IMR-90 (cell line): ENCODE data around the gene AKAP3. TPM values are rescaled to one million over a fixed set of nuclear protein-coding genes. Genes with fewer than 3 reads are reported as not detected.

Source experiments
- ATAC-seq: fragments of 200-7000 bp; cut with Tn5 transposase; 2 replicates; pipeline ENCODE4 v1.9.1; 2020; ENCODE audit warnings: low read depth, mild to moderate bottlenecking, moderate library complexity
- BruUV-seq: library from RNA; stranded (reverse); fragments of 400-500 nt; replicated peaks from 2 replicates; lab custom pipeline; 2021; lab: Mats Ljungman, UMichigan
- CTCF ChIA-PET: fragments of 300-600 bp; formaldehyde crosslinking; extraction: SDS; loops from one replicate; lab custom pipeline; 2021; ENCODE audit warnings: antibody characterized with exemption; lab: Yijun Ruan, JAX
- POLR2A ChIA-PET: fragments of 300-600 bp; sonication (Branson Sonifier 250); formaldehyde crosslinking; loops from one replicate; lab custom pipeline; 2022; ENCODE audit warnings: antibody characterized with exemption; ENCODE audit not compliant: unreplicated experiment; lab: Charles Lee
- DNase-seq: peaks from one replicate; pipeline ENCODE4 v3.0.0; 2013
- H2AFZ ChIP-seq: replicated peaks from 2 replicates; pipeline ENCODE3; 2013; ENCODE audit warnings: low read length, mild to moderate bottlenecking; ENCODE audit not compliant: poor library complexity
- H2AK5ac ChIP-seq: 2 replicates; pipeline ENCODE4 v1.6.1; 2013; ENCODE audit warnings: low read depth, low read length, inconsistent platforms
- H2AK9ac ChIP-seq: replicated peaks from 2 replicates; pipeline ENCODE3; 2013; ENCODE audit warnings: mild to moderate bottlenecking, low read depth, low read length, moderate library complexity; ENCODE audit not compliant: poor library complexity
- H2BK120ac ChIP-seq: 2 replicates; pipeline ENCODE4 v1.6.1; 2013; ENCODE audit warnings: low read depth, low read length, inconsistent platforms
- H2BK15ac ChIP-seq: 3 replicates; pipeline ENCODE4 v1.6.1; 2013; ENCODE audit warnings: low read depth, low read length, inconsistent platforms
- H2BK20ac ChIP-seq: 2 replicates; pipeline ENCODE4 v1.6.1; 2013; ENCODE audit warnings: low read depth, mild to moderate bottlenecking, inconsistent platforms, low read length, moderate library complexity
- H2BK5ac ChIP-seq: 2 replicates; pipeline ENCODE4 v1.6.1; 2013; ENCODE audit warnings: mild to moderate bottlenecking, low read depth, low read length, inconsistent platforms; ENCODE audit not compliant: poor library complexity, severe bottlenecking
- H3K14ac ChIP-seq: replicated peaks from 2 replicates; pipeline ENCODE4 v1.6.1; 2013; ENCODE audit warnings: low read depth, low read length, inconsistent platforms
- H3K18ac ChIP-seq: 2 replicates; pipeline ENCODE4 v1.6.1; 2013; ENCODE audit warnings: low read depth, low read length, control low read depth
- H3K23ac ChIP-seq: 2 replicates; pipeline ENCODE4 v1.6.1; 2013; ENCODE audit warnings: low read depth, low read length, inconsistent platforms
- H3K27ac ChIP-seq: 2 replicates; pipeline ENCODE4 v1.5.1; 2013; ENCODE audit warnings: mild to moderate bottlenecking, control low read depth, low read length; ENCODE audit not compliant: insufficient read depth
- H3K27me3 ChIP-seq: 2 replicates; pipeline ENCODE4 v1.6.1; 2013; ENCODE audit warnings: low read length; ENCODE audit not compliant: control insufficient read depth, insufficient read depth
- H3K36me3 ChIP-seq: 2 replicates; pipeline ENCODE4 v1.6.1; 2013; ENCODE audit warnings: low read length, mixed read lengths; ENCODE audit not compliant: control insufficient read depth, insufficient read depth
- H3K4ac ChIP-seq: 2 replicates; pipeline ENCODE4 v1.6.1; 2013; ENCODE audit warnings: low read depth, low read length, inconsistent platforms
- H3K4me1 ChIP-seq: 2 replicates; pipeline ENCODE4 v1.6.1; 2013; ENCODE audit warnings: low read length, mixed read lengths; ENCODE audit not compliant: control insufficient read depth, insufficient read depth
- H3K4me2 ChIP-seq: 2 replicates; pipeline ENCODE4 v1.6.1; 2013; ENCODE audit warnings: low read depth, mild to moderate bottlenecking, control low read depth, low read length, moderate library complexity
- H3K4me3 ChIP-seq: 2 replicates; pipeline ENCODE4 v1.5.1; 2013; ENCODE audit warnings: low read depth, mild to moderate bottlenecking, control low read depth, low read length, moderate library complexity; ENCODE audit not compliant: insufficient read depth
- H3K56ac ChIP-seq: 2 replicates; pipeline ENCODE4 v1.6.1; 2013; ENCODE audit warnings: low read length, inconsistent platforms; ENCODE audit not compliant: insufficient read depth; ENCODE audit errors: extremely low read depth
- H3K79me1 ChIP-seq, 2 experiments: 2 replicates each; pipeline ENCODE4 v1.6.1; 2013; ENCODE audit warnings: low read length in 2 of 2, inconsistent platforms in 1 of 2, low read depth in 1 of 2
- H3K9ac ChIP-seq: 2 replicates; pipeline ENCODE4 v1.6.1; 2013; ENCODE audit warnings: low read depth, low read length, control low read depth
- H3K9me1 ChIP-seq: 2 replicates; pipeline ENCODE4 v1.6.1; 2013; ENCODE audit warnings: low read length, inconsistent platforms; ENCODE audit not compliant: insufficient read depth
- H3K9me3 ChIP-seq: 2 replicates; pipeline ENCODE4 v1.6.1; 2013; ENCODE audit warnings: low read length; ENCODE audit not compliant: control insufficient read depth, insufficient read depth
- H4K20me1 ChIP-seq: 2 replicates; pipeline ENCODE4 v1.6.1; 2013; ENCODE audit warnings: low read length, inconsistent platforms; ENCODE audit not compliant: insufficient read depth
- H4K5ac ChIP-seq: 2 replicates; pipeline ENCODE4 v1.6.1; 2013; ENCODE audit warnings: mild to moderate bottlenecking, low read depth, low read length, control low read depth
- H4K8ac ChIP-seq, 2 experiments: 2 replicates each; pipeline ENCODE4 v1.6.1; 2013; ENCODE audit warnings: low read depth in 2 of 2, low read length in 2 of 2, control low read depth in 1 of 2, inconsistent platforms in 1 of 2
- H4K91ac ChIP-seq: 2 replicates; pipeline ENCODE4 v1.6.1; 2013; ENCODE audit warnings: low read depth, low read length, inconsistent platforms; ENCODE audit not compliant: insufficient read depth
- CHD1 ChIP-seq: IDR thresholded peaks from 2 replicates; pipeline ENCODE4 v1.6.1; 2012; ENCODE audit warnings: low read depth, low read length, improper control_type of control experiment
- CTCF ChIP-seq: conservative IDR thresholded peaks from 2 replicates; pipeline ENCODE4 v1.5.1; 2012; ENCODE audit warnings: mild to moderate bottlenecking, low read depth, low read length, improper control_type of control experiment
- ELK1 ChIP-seq: fragments of 150-350 bp; IDR thresholded peaks from 2 replicates; pipeline ENCODE4 v1.6.1; 2016; ENCODE audit warnings: low read depth, mild to moderate bottlenecking, low read length, moderate library complexity, borderline replicate concordance
- MAZ ChIP-seq: IDR thresholded peaks from 2 replicates; pipeline ENCODE4 v1.6.1; 2012; ENCODE audit warnings: low read depth, mild to moderate bottlenecking, low read length, improper control_type of control experiment, moderate library complexity, borderline replicate concordance
- MXI1 ChIP-seq: IDR thresholded peaks from 2 replicates; pipeline ENCODE4 v1.6.1; 2012; ENCODE audit warnings: low read depth, mild to moderate bottlenecking, low read length, moderate library complexity, borderline replicate concordance
- RAD21 ChIP-seq: IDR thresholded peaks from 2 replicates; pipeline ENCODE4 v1.6.1; 2012; ENCODE audit warnings: low read length, improper control_type of control experiment
- SMC3 ChIP-seq: fragments of 150-350 bp; IDR thresholded peaks from 2 replicates; pipeline ENCODE4 v1.6.1; 2016; ENCODE audit warnings: low read depth, mild to moderate bottlenecking, antibody characterized with exemption, low read length, moderate library complexity
- USF2 ChIP-seq: fragments of 150-350 bp; IDR thresholded peaks from 2 replicates; pipeline ENCODE4 v1.6.1; 2017; ENCODE audit warnings: mild to moderate bottlenecking, antibody characterized with exemption, low read length, low read depth
- WGBS, 2 experiments: methylation state at CpG; one replicate each; pipeline versions ENCODE4 v1.1.5 to v1.1.7; 2013; ENCODE audit warnings: missing lambda C conversion rate in 2 of 2; ENCODE audit not compliant: insufficient read length in 1 of 2; ENCODE audit errors: extremely low coverage in 2 of 2; 5-methylcytosine and 5-hydroxymethylcytosine counted together
- dilution Hi-C: fragments of 300-500 bp; cut with HindIII; formaldehyde crosslinking; loops from one replicate; pipeline ENCODE4 v1.14.3; 2018; ENCODE audit warnings: low sequenced_read_pairs; ENCODE audit not compliant: unreplicated experiment
- in situ Hi-C: fragments of 300-500 bp; cut with MboI; formaldehyde crosslinking; loops from 3 replicates; pipeline ENCODE4 v1.14.3; 2019; ENCODE audit warnings: low sequenced_read_pairs, inconsistent platforms, mixed read lengths
- intact Hi-C: fragments of 100-400 bp; cut with micrococcal nuclease; formaldehyde crosslinking; loops from 2 replicates; pipeline ENCODE4 v1.10.0; 2022
- polyA plus RNA-seq, 3 experiments: library from polyadenylated mRNA; depleted of rRNA; stranded (reverse); fragments of >200 nt; gene quantifications; 2 replicates each; pipeline ENCODE4 v1.2.3, GENCODE V29; 2012; ENCODE audit warnings: low replicate concordance in 1 of 3
- total RNA-seq: library from RNA; depleted of rRNA; stranded (reverse); fragments of >200 nt; gene quantifications from 2 replicates; pipeline ENCODE4 v1.2.3, GENCODE V29; 2012

AKAP3 gene
- total and polyA plus RNA-seq, 2 of the 4 experiments (the other 2 are of a cell fraction) = 0.54 to 0.55 TPM

- no peak overlapping the region for H3K4me3 ChIP-seq
- H4K20me1 ChIP-seq = no peaks in the 10 kb centered on the region
- no peak overlapping the region for H3K4me2 ChIP-seq
- DNase-seq = no peak
- H2BK120ac ChIP-seq = no peak overlapping the region
- no peak overlapping the region for H2BK15ac ChIP-seq
- no peak overlapping the region for H3K23ac ChIP-seq
- no peak overlapping the region for H2AFZ ChIP-seq
- H3K4ac ChIP-seq = no peak overlapping the region
- peaks cover 5% of the 10 kb centered on the region for H3K36me3 ChIP-seq
- no peak for TF ChIP-seq CTCF
- TF ChIP-seq RAD21 = no peak
- TF ChIP-seq USF2 = no peak
- no peak for TF ChIP-seq SMC3
- TF ChIP-seq CHD1 = no peak
- TF ChIP-seq MXI1 = no peak
- TF ChIP-seq MAZ = no peak
- TF ChIP-seq ELK1 = no peak
- BruUV-seq = no TSS peak
- no peak overlapping the region for H3K14ac ChIP-seq
- no peak overlapping the region for H3K9ac ChIP-seq
- H3K27me3 ChIP-seq = peaks cover 5% of the 10 kb centered on the region
- H4K5ac ChIP-seq = no peak overlapping the region
- no peak overlapping the region for H2AK5ac ChIP-seq
- H2BK20ac ChIP-seq = no peak overlapping the region
- H4K8ac ChIP-seq = no peak overlapping the region
- POLR2A ChIA-PET = no interaction called here
- WGBS, 2 experiments = 85% methylated on average over 2 of the region's 3 CpGs; no CpG with 5 or more reads in 1 of the 2 experiments
- dilution Hi-C loops = no loop called here
- H2BK5ac ChIP-seq = no peak overlapping the region
- no peaks in the 10 kb centered on the region for H3K9me3 ChIP-seq
- no peaks in the 10 kb centered on the region for H3K9me1 ChIP-seq
- ATAC-seq = no peak
- peaks cover 3% of the 10 kb centered on the region for H3K4me1 ChIP-seq
- CTCF ChIA-PET = no interaction called here
- intact Hi-C loops = no loop called here
- no peak overlapping the region for H3K56ac ChIP-seq
- no peak overlapping the region for H3K27ac ChIP-seq
- peaks cover 15 to 31% of the 10 kb centered on the region in 2 experiments for H3K79me1 ChIP-seq
- no peak overlapping the region for H3K18ac ChIP-seq
- no peak overlapping the region for H2AK9ac ChIP-seq
- H4K91ac ChIP-seq = no peak overlapping the region
- in situ Hi-C loops = no loop called here
Measured at GRCh38 chr12:4607056-4607455, 41.8 kb downstream of the AKAP3 start.
